GM23248 (cell line): ENCODE data around the gene EPN2. TPM values are rescaled to one million over a fixed set of nuclear protein-coding genes. Genes with fewer than 3 reads are reported as not detected.
"Not testable (repeated sequence)": the region's sequence is repeated elsewhere in the genome, so short reads cannot be mapped to it uniquely, and the experiment has no call there.

Experiments
- DNase-seq: peaks from one replicate; pipeline ENCODE4 v3.0.0-alpha.2; 2015
- H2AFZ ChIP-seq: fragments of 200-600 bp; sonication (generic); 2 replicates; pipeline ENCODE4 v1.6.1; 2016; ENCODE audit warnings: antibody characterized with exemption
- H3F3A ChIP-seq: fragments of 200-600 bp; sonication (generic); 2 replicates; pipeline ENCODE4 v1.6.1; 2016; ENCODE audit warnings: mild to moderate bottlenecking, antibody characterized with exemption, mixed run types; ENCODE audit not compliant: insufficient read depth
- H3K27ac ChIP-seq: fragments of 200-600 bp; sonication (generic); 2 replicates; pipeline ENCODE4 v1.5.1; 2016; ENCODE audit warnings: mild to moderate bottlenecking
- H3K27me3 ChIP-seq: fragments of 200-600 bp; sonication (generic); replicated peaks from 2 replicates; pipeline ENCODE4 v1.6.1; 2016; ENCODE audit warnings: mild to moderate bottlenecking; ENCODE audit not compliant: insufficient read depth
- H3K36me3 ChIP-seq: fragments of 200-600 bp; sonication (generic); 2 replicates; pipeline ENCODE4 v1.6.1; 2016; ENCODE audit warnings: low read depth, mild to moderate bottlenecking
- H3K4me1 ChIP-seq: fragments of 200-600 bp; sonication (generic); 2 replicates; pipeline ENCODE4 v1.6.1; 2016; ENCODE audit warnings: mild to moderate bottlenecking; ENCODE audit not compliant: insufficient read depth
- H3K4me2 ChIP-seq: fragments of 200-600 bp; sonication (generic); one replicate; pipeline ENCODE4 v1.6.1; 2016; ENCODE audit warnings: mild to moderate bottlenecking; ENCODE audit not compliant: unreplicated experiment
- H3K4me3 ChIP-seq: fragments of 200-600 bp; sonication (generic); 2 replicates; pipeline ENCODE4 v1.5.1; 2016; ENCODE audit warnings: mild to moderate bottlenecking
- H3K79me2 ChIP-seq: fragments of 200-600 bp; sonication (generic); 2 replicates; pipeline ENCODE4 v1.6.1; 2016; ENCODE audit warnings: mild to moderate bottlenecking; ENCODE audit not compliant: insufficient read depth
- H3K9ac ChIP-seq: fragments of 200-600 bp; sonication (generic); 2 replicates; pipeline ENCODE4 v1.6.1; 2016; ENCODE audit warnings: mild to moderate bottlenecking
- H3K9me2 ChIP-seq: fragments of 200-600 bp; sonication (generic); 2 replicates; pipeline ENCODE4 v1.6.1; 2016; ENCODE audit warnings: mixed run types, mild to moderate bottlenecking, moderate library complexity; ENCODE audit not compliant: insufficient read depth
- H3K9me3 ChIP-seq: fragments of 200-600 bp; sonication (generic); one replicate; pipeline ENCODE4 v1.6.1; 2017; ENCODE audit warnings: low read depth
- H4K20me1 ChIP-seq: fragments of 200-600 bp; sonication (generic); 2 replicates; pipeline ENCODE4 v1.6.0; 2016; ENCODE audit not compliant: insufficient read depth
- EZH2 ChIP-seq: fragments of 200-600 bp; sonication (generic); IDR thresholded peaks from 2 replicates; pipeline ENCODE4 v1.6.1; 2018; ENCODE audit warnings: antibody characterized with exemption, mild to moderate bottlenecking; ENCODE audit not compliant: insufficient read depth, poor library complexity, severe bottlenecking
- EZH2phosphoT487 ChIP-seq: fragments of 200-600 bp; sonication (generic); IDR thresholded peaks from 2 replicates; pipeline ENCODE4 v1.6.1; 2018; ENCODE audit warnings: antibody characterized with exemption, moderate library complexity, mild to moderate bottlenecking, low read depth; ENCODE audit not compliant: insufficient read depth
- WGBS, 2 experiments: methylation state at CpG; one replicate each; pipeline ENCODE4 v1.1.6; 2015 to 2017; ENCODE audit warnings: low lambda C conversion rate in 2 of 2, low coverage in 1 of 2; ENCODE audit errors: missing lambda C conversion rate in 2 of 2; 5-methylcytosine and 5-hydroxymethylcytosine counted together
- in situ Hi-C: fragments of 300-500 bp; cut with MboI; formaldehyde crosslinking; loops from 2 replicates; pipeline ENCODE4 v1.15.0; 2020
- polyA plus RNA-seq: library from polyadenylated mRNA; unstranded; fragments of >200 nt; fragmentation: Nextera tagmentation; extraction: Ambion mirVana; gene quantifications from 2 replicates; pipeline ENCODE4 v1.2.1, GENCODE V29; 2016
- total RNA-seq: library from RNA; depleted of rRNA; stranded (reverse); fragments of >200 nt; shearing (Covaris generic); gene quantifications from 2 replicates; pipeline ENCODE4 v1.2.3, GENCODE V29; 2014

The EPN2 gene
- total and polyA plus RNA-seq, 2 experiments from 2014 or later: 25.3 to 54.0 TPM

DNA sequence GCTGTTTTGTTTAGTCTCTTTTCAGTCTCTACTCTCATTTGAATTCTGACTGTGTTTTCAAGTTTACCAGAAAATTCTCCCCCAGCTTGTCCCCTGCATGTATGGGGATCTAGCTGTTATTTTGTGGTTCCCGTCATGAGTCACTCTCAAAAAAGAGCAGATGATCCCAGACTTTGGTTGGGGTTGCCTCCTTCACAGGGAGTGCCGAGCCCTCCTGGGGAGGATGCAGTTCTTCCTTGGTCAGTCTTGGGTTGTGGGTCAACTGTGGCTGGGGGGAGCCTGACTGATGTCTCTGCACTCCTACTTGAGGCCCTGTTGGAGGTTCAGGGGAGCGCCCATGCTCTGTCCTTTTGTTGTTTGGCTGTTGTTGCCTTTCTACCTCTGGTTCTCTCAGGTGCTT lies 37.7 kb downstream of the EPN2 start:
- 94 to 96% methylated on average over 3 of the region's 3 CpGs for WGBS, 2 experiments
- TF ChIP-seq EZH2 (no peak), EZH2phosphoT487 (no peak)
- Histone ChIP-seq H3F3A (peaks cover 4% of the 10 kb centered on the region; the same call in 1 of the 2 replicates), H3K27me3 (no peaks in the 10 kb centered on the region), H3K36me3 (no peaks in the 10 kb centered on the region; the same call in 1 of the 2 replicates), H3K27ac (no peak overlapping the region), H3K79me2 (peaks cover 98% of the 10 kb centered on the region), H3K4me1 (no peaks in the 10 kb centered on the region), H4K20me1 (peaks cover 8% of the 10 kb centered on the region; the same call in 1 of the 2 replicates), H3K9me3 (no peaks in the 10 kb centered on the region), H3K9ac (no peak overlapping the region), H3K4me2 (no peak overlapping the region), H3K4me3 (no peak overlapping the region), H2AFZ (no peak overlapping the region), H3K9me2 (no peaks in the 10 kb centered on the region)
- in situ Hi-C loops: loop anchor here (25.0 kb wide), 1 partner anchor 487 kb away; no protein-coding TSS in a partner anchor
- DNase-seq: no peak

DNA sequence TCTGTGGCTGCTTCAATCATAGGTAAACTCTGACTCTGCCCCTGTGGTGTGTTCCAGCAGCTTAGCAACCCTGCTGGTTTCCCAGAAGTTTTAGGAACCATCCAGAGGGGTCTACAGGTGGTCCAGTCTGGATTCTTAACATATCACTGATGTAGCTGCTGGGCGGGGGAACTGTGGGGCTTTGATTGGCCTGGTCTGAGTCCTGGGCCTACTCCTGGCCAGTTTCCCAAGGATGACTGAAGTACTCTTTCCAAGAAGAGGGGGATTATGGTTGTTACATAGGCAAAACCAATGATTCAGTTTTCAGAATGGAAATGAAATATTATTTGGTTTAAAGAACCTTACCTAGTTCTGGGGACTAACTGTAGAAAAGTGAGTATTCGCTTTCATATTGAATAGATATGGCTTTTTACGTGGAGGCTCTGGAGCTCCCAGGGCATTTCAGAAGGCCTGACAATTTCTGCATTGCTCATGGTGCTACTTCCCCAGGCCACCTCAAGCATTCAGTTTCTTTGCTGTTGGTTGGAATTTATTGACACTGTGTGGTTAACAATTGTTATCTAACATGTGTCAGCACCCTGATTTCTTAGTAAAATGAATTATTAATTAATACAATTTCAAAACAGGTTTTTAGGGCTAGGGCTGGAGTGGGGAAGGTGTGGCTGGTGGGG lies 38.4 kb downstream of the EPN2 start:
- H3K9me2 ChIP-seq: no peaks in the 10 kb centered on the region
- WGBS, 2 experiments: 88 to 97% methylated on average over 3 of the region's 3 CpGs
- no peak overlapping the region for H3K27ac ChIP-seq
- no peaks in the 10 kb centered on the region for H3K9me3 ChIP-seq
- in situ Hi-C loops: no loop called here
- DNase-seq: peak; percentile 19
- no peaks in the 10 kb centered on the region for H3F3A ChIP-seq
- H4K20me1 ChIP-seq: peaks cover 6% of the 10 kb centered on the region; the same call in 1 of the 2 replicates
- TF ChIP-seq EZH2: no peak
- no peak for TF ChIP-seq EZH2phosphoT487
- no peak overlapping the region for H3K4me2 ChIP-seq
- no peaks in the 10 kb centered on the region for H3K27me3 ChIP-seq
- H2AFZ ChIP-seq: no peak overlapping the region
- no peak overlapping the region for H3K9ac ChIP-seq
- H3K4me3 ChIP-seq: no peak overlapping the region
- H3K4me1 ChIP-seq: no peaks in the 10 kb centered on the region
- no peaks in the 10 kb centered on the region; the same call in 1 of the 2 replicates for H3K36me3 ChIP-seq
- peaks cover 98% of the 10 kb centered on the region for H3K79me2 ChIP-seq

DNA sequence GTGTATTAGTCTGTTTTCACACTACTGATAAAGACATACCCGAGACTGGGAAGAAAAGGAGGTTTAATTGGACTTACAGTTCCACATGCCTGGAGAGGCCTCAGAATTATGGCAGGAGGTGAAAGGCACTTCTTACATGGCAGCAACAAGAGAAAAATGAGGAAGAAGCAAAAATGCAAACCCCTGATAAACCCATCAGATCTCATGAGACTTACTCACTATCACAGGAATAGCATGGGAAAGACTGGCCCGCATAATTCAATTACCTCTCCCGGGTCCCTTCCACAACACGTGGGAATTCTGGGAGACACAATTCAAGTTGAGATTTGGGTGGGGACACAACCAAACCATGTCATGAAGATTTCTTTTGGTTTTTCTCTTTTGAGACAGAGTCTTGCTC lies 41.1 kb downstream of the EPN2 start:
- H3K79me2 ChIP-seq: peaks cover 97% of the 10 kb centered on the region

DNA sequence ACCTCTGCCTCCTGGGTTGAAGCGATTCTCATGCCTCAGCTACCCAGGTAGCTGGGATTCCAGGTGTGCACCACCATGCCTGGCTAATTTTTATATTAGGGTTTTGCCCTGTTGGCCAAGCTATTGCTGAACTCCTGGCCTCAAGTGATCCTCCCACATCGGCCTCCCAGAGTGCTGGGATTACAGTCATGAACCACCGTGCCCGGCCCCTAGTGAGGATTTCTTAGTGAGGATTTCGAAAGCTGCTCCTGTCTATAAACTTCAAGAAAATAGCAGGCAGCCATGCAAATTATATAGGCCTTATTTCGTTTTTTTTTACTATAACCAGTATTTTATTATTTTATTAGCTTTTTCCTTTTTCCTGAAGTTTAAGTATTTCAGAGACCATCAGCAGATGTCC lies 41.6 kb downstream of the EPN2 start:
- TF ChIP-seq EZH2 (no peak), EZH2phosphoT487 (no peak)
- H3K9ac ChIP-seq: no peak overlapping the region
- H4K20me1 ChIP-seq: no peaks in the 10 kb centered on the region; the same call in 1 of the 2 replicates
- H3K9me2 ChIP-seq: no peaks in the 10 kb centered on the region
- WGBS, 2 experiments: 88 to 89% methylated on average over 6 of the region's 6 CpGs
- no peaks in the 10 kb centered on the region for H3K9me3 ChIP-seq
- no peaks in the 10 kb centered on the region for H3F3A ChIP-seq
- no peak overlapping the region for H3K4me2 ChIP-seq
- peaks cover 4% of the 10 kb centered on the region; the same call in 1 of the 2 replicates for H3K36me3 ChIP-seq
- no peak for DNase-seq
- 0 out of 2 replicates have a peak, but pooled peaks cover 7% of the 10 kb centered on the region for H3K4me1 ChIP-seq
- no peak overlapping the region for H2AFZ ChIP-seq
- no peak overlapping the region for H3K27ac ChIP-seq
- in situ Hi-C loops: no loop called here
- H3K4me3 ChIP-seq: no peak overlapping the region
- H3K79me2 ChIP-seq: peaks cover 97% of the 10 kb centered on the region
- H3K27me3 ChIP-seq: no peaks in the 10 kb centered on the region

More for the DNA sequence above, 41.1 kb downstream of the EPN2 start:
- in situ Hi-C loops, H3K27ac ChIP-seq, H3K4me1 ChIP-seq, H3K9me3 ChIP-seq, H2AFZ ChIP-seq, H3K36me3 ChIP-seq, H3K9me2 ChIP-seq, H3K4me2 ChIP-seq, H3K27me3 ChIP-seq, DNase-seq, H3K9ac ChIP-seq, H4K20me1 ChIP-seq, H3F3A ChIP-seq, H3K4me3 ChIP-seq: not testable (repeated sequence)
- 94 to 95% methylated on average over 4 of the region's 4 CpGs for WGBS, 2 experiments
